Gastrocnemius medialis (tissue), 4 donors: ENCODE data around the gene EIPR1.

Experiments
- POLR2A ChIP-seq, 2 donors: fragments of 450-650 bp; IDR thresholded peaks; one replicate each; pipeline ENCODE4 v1.6.1; 2017; ENCODE audit warnings: antibody characterized with exemption in 2 of 2, mild to moderate bottlenecking in 2 of 2, moderate library complexity in 2 of 2
- TF ChIP-seq, protein P1 (sequence below), 5 experiments: fragments of 450-650 bp in 3 of 5; fragments of 200-600 bp in 2 of 5; sonication (generic) in 2 of 5; IDR thresholded peaks in 4 of 5; conservative IDR thresholded peaks in 1 of 5; 1 replicate in 4 of 5; 2 replicates in 1 of 5; pipeline ENCODE4 v1.5.1; 2016 to 2019; ENCODE audit warnings: antibody characterized with exemption in 5 of 5, mild to moderate bottlenecking in 3 of 5, moderate library complexity in 3 of 5

DNA sequence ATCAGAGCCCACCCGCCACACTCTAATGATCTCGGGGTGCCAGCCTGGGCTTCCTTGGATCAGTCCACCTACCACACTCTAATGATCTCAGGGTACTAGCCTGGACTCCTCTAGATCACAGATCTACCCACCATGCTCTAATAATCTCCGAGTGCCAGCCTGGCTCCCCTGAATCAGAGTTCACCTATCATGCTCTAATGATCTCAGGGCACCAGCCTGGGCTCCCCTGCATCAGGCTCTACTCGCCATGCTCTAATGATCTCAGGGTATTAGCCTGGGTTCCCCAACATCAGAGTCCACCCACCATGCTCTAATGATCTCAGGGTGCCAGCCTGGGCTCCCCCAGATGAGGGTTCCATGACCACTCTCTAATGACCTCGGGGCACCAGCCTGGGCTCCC, 48.1 kb downstream of the EIPR1 start:
- TF ChIP-seq, protein P1, sequence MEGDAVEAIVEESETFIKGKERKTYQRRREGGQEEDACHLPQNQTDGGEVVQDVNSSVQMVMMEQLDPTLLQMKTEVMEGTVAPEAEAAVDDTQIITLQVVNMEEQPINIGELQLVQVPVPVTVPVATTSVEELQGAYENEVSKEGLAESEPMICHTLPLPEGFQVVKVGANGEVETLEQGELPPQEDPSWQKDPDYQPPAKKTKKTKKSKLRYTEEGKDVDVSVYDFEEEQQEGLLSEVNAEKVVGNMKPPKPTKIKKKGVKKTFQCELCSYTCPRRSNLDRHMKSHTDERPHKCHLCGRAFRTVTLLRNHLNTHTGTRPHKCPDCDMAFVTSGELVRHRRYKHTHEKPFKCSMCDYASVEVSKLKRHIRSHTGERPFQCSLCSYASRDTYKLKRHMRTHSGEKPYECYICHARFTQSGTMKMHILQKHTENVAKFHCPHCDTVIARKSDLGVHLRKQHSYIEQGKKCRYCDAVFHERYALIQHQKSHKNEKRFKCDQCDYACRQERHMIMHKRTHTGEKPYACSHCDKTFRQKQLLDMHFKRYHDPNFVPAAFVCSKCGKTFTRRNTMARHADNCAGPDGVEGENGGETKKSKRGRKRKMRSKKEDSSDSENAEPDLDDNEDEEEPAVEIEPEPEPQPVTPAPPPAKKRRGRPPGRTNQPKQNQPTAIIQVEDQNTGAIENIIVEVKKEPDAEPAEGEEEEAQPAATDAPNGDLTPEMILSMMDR (IDR thresholded peaks at IDR 0.05 in 4 of 5, conservative IDR thresholded peaks at IDR 0.05 in 1 of 5), result no peak
- TF ChIP-seq POLR2A (IDR thresholded peaks at IDR 0.05), result no peak
